PC-9 (cell line): ENCODE results near the gene CLDND1.

Experiments
- EZH2 ChIP-seq: fragments of 200-600 bp; sonication (generic); IDR thresholded peaks from 2 replicates; pipeline ENCODE4 v1.8.0; 2017; ENCODE audit warnings: antibody characterized with exemption, low read depth
- TF ChIP-seq, protein P1 (sequence below): fragments of 200-600 bp; sonication (generic); conservative IDR thresholded peaks from 2 replicates; pipeline ENCODE4 v1.6.1; 2017; ENCODE audit warnings: mixed run types, antibody characterized with exemption, mild to moderate bottlenecking, moderate library complexity

DNA sequence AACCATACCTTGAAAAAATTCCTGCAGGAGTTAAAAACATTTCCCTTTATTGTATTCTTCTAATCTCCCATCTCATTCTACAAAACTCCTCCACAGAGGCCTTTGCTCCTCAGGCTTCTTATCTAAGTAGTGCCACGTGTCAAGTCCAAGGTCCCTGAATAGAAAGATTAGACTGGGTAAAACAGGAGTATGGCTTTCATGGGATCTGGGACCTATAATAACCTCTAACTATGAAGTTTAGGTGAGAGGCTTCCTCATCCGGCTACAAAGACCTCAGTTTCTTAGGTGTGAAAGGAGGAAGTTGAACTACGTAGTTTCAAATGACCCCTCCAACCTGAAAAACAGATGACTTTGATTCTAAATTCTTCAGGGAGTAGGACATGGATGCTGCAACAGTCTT is 29.1 kb upstream of the CLDND1 start:
- TF ChIP-seq EZH2 = no peak
- TF ChIP-seq, protein P1, sequence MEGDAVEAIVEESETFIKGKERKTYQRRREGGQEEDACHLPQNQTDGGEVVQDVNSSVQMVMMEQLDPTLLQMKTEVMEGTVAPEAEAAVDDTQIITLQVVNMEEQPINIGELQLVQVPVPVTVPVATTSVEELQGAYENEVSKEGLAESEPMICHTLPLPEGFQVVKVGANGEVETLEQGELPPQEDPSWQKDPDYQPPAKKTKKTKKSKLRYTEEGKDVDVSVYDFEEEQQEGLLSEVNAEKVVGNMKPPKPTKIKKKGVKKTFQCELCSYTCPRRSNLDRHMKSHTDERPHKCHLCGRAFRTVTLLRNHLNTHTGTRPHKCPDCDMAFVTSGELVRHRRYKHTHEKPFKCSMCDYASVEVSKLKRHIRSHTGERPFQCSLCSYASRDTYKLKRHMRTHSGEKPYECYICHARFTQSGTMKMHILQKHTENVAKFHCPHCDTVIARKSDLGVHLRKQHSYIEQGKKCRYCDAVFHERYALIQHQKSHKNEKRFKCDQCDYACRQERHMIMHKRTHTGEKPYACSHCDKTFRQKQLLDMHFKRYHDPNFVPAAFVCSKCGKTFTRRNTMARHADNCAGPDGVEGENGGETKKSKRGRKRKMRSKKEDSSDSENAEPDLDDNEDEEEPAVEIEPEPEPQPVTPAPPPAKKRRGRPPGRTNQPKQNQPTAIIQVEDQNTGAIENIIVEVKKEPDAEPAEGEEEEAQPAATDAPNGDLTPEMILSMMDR = no peak
